ENCODE results near the gene TLX2. TPM values are rescaled to one million over a fixed set of nuclear protein-coding genes. Genes with fewer than 3 reads are reported as not detected.
A peak's percentile ranks its signal among the peaks of the same experiment; 100 is the strongest.
"Not testable (repeated sequence)": the region's sequence is repeated elsewhere in the genome, so short reads cannot be mapped to it uniquely, and the experiment has no call there.

The TLX2 gene
- not detected for total RNA-seq (2021; ENCODE audit: unreplicated experiment)
- polyA plus RNA-seq (2012; ENCODE audit: insufficient read length) = 0.17 TPM
- not detected for Bru-seq, nascent RNA
- percentile 19 among the genes with signal in this experiment for BruChase-seq, experiment 1, labeled RNA remaining after a 2-hour chase
- not detected for BruChase-seq, experiment 2, labeled RNA remaining after a 6-hour chase
- long read RNA-seq, partial matches to known transcripts = 1 of 1 reads
- long read RNA-seq, other reads (novel, unspliced or antisense) = 0 of 1 reads

GRCh38 chr2:74514368-74515270, at the start of gene TLX2:
TSS of gene TLX2 (plus strand) at chr2:74514450. CDS start at chr2:74514807, 357 bp downstream.
- BruUV-seq (replicated peaks) = no TSS peak
- no peak for DNase-seq (ENCODE audit: low read depth, low spot score)
- Histone ChIP-seq H3K36me3 (ENCODE audit: control insufficient read depth, insufficient read depth, low read length) (no peaks in the 10 kb centered on the region), H3K4me3 (ENCODE audit: low read depth in 2 of 2, low read length in 2 of 2) (peak within 1 kb of the TSS in 1 of 2 experiments; percentile 37; a peak in 1 of 4 replicates), H3K4me1 (ENCODE audit: control insufficient read depth, insufficient read depth, low read length) (no peaks in the 10 kb centered on the region), H3K27ac (ENCODE audit: low read length) (no peak within 1 kb of the TSS), H3K9me3 (ENCODE audit: control insufficient read depth, insufficient read depth, low read depth, low read length) (no peaks in the 10 kb centered on the region), H3K27me3 (ENCODE audit: control insufficient read depth, insufficient read depth, low read length) (no peaks in the 10 kb centered on the region)
- ATAC-seq = peak; percentile 32
- ChIA-PET POLR2A (interaction anchor here (0.7 kb wide), 1 partner anchor 14 kb away, joined by 12 read pairs; no protein-coding TSS in a partner anchor), CTCF (no interaction called here)
- intact Hi-C loops (cut with micrococcal nuclease; ENCODE audit: unreplicated experiment) (no loop called here), in situ Hi-C loops (cut with HindIII; ENCODE audit: low pct_unique_long_range_greater_than_20kb, low sequenced_read_pairs) (no loop called here)
- no peak for TF ChIP-seq SIN3A (IDR thresholded peaks at IDR 0.05; ENCODE audit: borderline replicate concordance, insufficient read depth, low read depth, low read length)
- no peak for TF ChIP-seq TCF7L2 (IDR thresholded peaks at IDR 0.05; ENCODE audit: low read depth, low read length)
- no peak for TF ChIP-seq CTCF (IDR thresholded peaks at IDR 0.05)
- TF ChIP-seq POLR2AphosphoS5 (IDR thresholded peaks at IDR 0.05; ENCODE audit: low read depth, low read length) = no peak
- TF ChIP-seq REST (IDR thresholded peaks at IDR 0.05; ENCODE audit: insufficient read depth in 1 of 2, low read depth in 2 of 2, low read length in 1 of 2) = no peak

- ATAC-seq; DNase-seq (ENCODE audit: low read depth, low spot score); H3K36me3 ChIP-seq (ENCODE audit: control insufficient read depth, insufficient read depth, low read length); intact Hi-C loops (cut with micrococcal nuclease; ENCODE audit: unreplicated experiment); H3K4me3 ChIP-seq (ENCODE audit: low read depth in 2 of 2, low read length in 2 of 2); in situ Hi-C loops (cut with HindIII; ENCODE audit: low pct_unique_long_range_greater_than_20kb, low sequenced_read_pairs); H3K9me3 ChIP-seq (ENCODE audit: control insufficient read depth, insufficient read depth, low read depth, low read length); CTCF ChIA-PET; H3K4me1 ChIP-seq (ENCODE audit: control insufficient read depth, insufficient read depth, low read length); H3K27me3 ChIP-seq (ENCODE audit: control insufficient read depth, insufficient read depth, low read length); H3K27ac ChIP-seq (ENCODE audit: low read length); BruUV-seq (replicated peaks): not testable (repeated sequence)
- POLR2A ChIA-PET = interaction anchor here (0.6 to 0.7 kb wide), 3 partner anchors 16 to 266 kb away, joined by 4 to 9 read pairs (median 8); no protein-coding TSS in a partner anchor
These were observed 43.5 kb upstream of the TLX2 start for GRCh38 chr2:74470742-74471141.

Data from Panc1 (cell line).